ENCODE data around the gene SLX4.

DNA sequence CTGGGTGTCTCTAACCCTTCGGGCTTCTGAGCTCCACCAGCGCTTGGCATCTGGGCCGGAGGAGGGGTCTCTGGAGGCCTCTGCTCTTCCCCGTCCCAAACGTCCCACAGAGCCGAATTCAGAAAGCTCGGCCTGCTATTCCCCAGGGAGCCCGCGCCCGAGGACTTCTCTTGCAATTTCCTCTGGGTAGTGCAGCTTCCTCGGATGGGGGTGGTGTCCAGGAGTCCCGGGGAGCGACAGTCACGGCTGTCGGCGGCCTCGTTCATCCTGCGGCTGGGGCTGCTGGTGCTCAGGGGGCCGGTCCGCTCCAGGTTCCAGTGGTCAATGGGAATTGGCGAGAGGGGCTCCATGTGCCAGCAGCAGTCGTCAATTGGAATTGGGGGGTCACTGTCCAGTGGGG is 22.4 kb downstream of the SLX4 start:
- TF ChIP-seq, protein P1, sequence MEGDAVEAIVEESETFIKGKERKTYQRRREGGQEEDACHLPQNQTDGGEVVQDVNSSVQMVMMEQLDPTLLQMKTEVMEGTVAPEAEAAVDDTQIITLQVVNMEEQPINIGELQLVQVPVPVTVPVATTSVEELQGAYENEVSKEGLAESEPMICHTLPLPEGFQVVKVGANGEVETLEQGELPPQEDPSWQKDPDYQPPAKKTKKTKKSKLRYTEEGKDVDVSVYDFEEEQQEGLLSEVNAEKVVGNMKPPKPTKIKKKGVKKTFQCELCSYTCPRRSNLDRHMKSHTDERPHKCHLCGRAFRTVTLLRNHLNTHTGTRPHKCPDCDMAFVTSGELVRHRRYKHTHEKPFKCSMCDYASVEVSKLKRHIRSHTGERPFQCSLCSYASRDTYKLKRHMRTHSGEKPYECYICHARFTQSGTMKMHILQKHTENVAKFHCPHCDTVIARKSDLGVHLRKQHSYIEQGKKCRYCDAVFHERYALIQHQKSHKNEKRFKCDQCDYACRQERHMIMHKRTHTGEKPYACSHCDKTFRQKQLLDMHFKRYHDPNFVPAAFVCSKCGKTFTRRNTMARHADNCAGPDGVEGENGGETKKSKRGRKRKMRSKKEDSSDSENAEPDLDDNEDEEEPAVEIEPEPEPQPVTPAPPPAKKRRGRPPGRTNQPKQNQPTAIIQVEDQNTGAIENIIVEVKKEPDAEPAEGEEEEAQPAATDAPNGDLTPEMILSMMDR (IDR thresholded peaks at IDR 0.05) = no peak
- no peak for TF ChIP-seq POLR2A (IDR thresholded peaks at IDR 0.05)

Data from lower leg skin (tissue), 3 donors.